Cardiac fibroblast (primary cell): ENCODE measurements around the gene ZNF777.
A peak's percentile ranks its signal among the peaks of the same experiment; 100 is the strongest.
"Not testable (repeated sequence)": the region's sequence is repeated elsewhere in the genome, so short reads cannot be mapped to it uniquely, and the experiment has no call there.

ENCODE experiments used
- DNase-seq, 2 donors: peaks; one replicate each; pipeline versions ENCODE4 v3.0.0 to v3.0.0-alpha.2; 2010; ENCODE audit warnings: low read depth in 2 of 2
- H3K4me3 ChIP-seq, 2 donors: replicated peaks in 1 of 2; 1 replicate in 1 of 2; 2 replicates in 1 of 2; pipeline ENCODE4 v1.5.1; 2011; ENCODE audit warnings: low read depth in 2 of 2, low read length in 2 of 2, mild to moderate bottlenecking in 2 of 2, moderate library complexity in 1 of 2
- CTCF ChIP-seq: IDR thresholded peaks from one replicate; pipeline ENCODE4 v1.5.1; 2011; ENCODE audit warnings: low read depth, mild to moderate bottlenecking, low read length, inconsistent platforms

ZNF777 gene

GRCh38 chr7:149498811-149499210 lies 37.9 kb upstream of the ZNF777 start:
- DNase-seq: no peak
- no peak for TF ChIP-seq CTCF

GRCh38 chr7:149497467-149498261 lies 36.8 kb upstream of the ZNF777 start, which contains the start of gene ZNF746:
Gene ZNF746, minus strand, starts transcription at chr7:149497809. Its CDS starts 273 bp downstream, at chr7:149497536.
- peak within 1 kb of the TSS; percentile 73 to 78 for H3K4me3 ChIP-seq
- DNase-seq: peak; percentile 81 to 84
- TF ChIP-seq CTCF: peak; percentile 40

More at GRCh38 chr7:149498811-149499210, 37.9 kb upstream of the ZNF777 start:
- H3K4me3 ChIP-seq: no peak overlapping the region

- TF ChIP-seq CTCF: no peak
- DNase-seq: peak; percentile 34 to 49
- peak overlapping the region; percentile 73 to 78 for H3K4me3 ChIP-seq
Measured at GRCh38 chr7:149496642-149497391, 36.0 kb upstream of the ZNF777 start.

- no peak for TF ChIP-seq CTCF
- peak; percentile 86 to 89 for DNase-seq
- peak overlapping the region; percentile 73 to 78 for H3K4me3 ChIP-seq
Measured at GRCh38 chr7:149495785-149496641, 35.2 kb upstream of the ZNF777 start.

GRCh38 chr7:149494738-149495368 lies 34.0 kb upstream of the ZNF777 start:
- DNase-seq: peak; percentile 74 to 76
- no peak overlapping the region for H3K4me3 ChIP-seq
- TF ChIP-seq CTCF: no peak

- not testable (repeated sequence) for DNase-seq, H3K4me3 ChIP-seq
Measured at GRCh38 chr7:149493975-149494374, 33.1 kb upstream of the ZNF777 start.
